IPS DF 4.7 (cell line): ENCODE data around the gene STAT4.

Experiments used
- DNase-seq: peaks from one replicate; pipeline ENCODE4 v3.0.0-alpha.2; 2013; ENCODE audit warnings: low spot score; ENCODE audit errors: extremely low read depth

STAT4 gene

DNA sequence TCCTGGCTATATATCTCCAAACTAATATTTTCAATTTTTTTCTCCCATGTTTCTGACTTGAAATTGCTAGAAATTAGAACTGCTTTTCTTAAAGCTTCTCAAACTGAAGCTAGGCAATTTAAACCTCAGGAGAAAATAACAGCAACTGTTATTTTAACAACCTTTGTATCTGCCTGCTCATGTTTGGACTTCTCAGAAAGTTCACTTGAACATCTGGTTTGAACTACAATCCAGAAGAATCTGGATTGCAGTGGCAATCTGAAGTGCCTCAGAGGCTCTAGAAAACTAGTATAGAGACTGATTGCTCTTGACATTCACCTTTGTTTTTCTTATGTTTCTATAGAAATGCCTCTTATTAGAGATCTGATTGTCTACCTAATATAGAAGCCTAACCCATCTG, 64.1 kb downstream of the STAT4 start:
- no peak for DNase-seq

DNA sequence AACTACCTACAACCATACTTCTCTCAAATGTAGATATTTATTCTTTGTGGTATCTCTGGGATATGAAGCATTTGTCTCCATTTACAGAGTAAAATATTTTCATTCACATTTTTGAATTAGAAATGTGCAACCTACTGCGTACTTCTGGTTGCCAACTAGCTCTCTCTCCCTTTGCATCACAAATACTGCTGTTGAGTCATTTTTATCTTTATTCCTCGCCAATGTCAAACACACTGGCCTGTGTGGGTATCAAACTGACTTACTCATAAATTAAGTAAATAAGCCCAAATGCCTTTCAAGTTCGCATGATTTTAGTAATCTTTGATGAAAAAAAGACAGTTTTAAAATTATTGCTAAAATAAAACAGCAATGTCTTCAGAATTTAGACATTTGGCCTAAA, 67.3 kb downstream of the STAT4 start:
- no peak for DNase-seq

DNA sequence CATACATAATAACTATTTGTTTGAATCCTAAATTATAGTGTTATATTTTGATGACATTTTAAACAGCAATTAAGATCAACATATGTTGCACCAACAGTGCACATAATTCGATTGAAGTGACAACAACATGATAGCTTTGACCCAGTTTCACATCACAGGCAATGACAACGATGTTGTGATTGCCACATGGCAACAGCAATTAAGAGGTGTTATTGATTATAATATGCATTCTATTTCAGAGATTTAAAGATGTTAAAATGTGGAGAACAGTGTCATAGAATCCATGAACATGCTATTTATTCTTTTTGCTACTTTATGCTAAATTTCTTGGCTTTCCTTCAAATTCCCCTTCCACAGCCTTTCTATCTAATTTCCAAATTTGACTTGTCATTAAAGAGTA, 68.5 kb downstream of the STAT4 start:
- DNase-seq = no peak

DNA sequence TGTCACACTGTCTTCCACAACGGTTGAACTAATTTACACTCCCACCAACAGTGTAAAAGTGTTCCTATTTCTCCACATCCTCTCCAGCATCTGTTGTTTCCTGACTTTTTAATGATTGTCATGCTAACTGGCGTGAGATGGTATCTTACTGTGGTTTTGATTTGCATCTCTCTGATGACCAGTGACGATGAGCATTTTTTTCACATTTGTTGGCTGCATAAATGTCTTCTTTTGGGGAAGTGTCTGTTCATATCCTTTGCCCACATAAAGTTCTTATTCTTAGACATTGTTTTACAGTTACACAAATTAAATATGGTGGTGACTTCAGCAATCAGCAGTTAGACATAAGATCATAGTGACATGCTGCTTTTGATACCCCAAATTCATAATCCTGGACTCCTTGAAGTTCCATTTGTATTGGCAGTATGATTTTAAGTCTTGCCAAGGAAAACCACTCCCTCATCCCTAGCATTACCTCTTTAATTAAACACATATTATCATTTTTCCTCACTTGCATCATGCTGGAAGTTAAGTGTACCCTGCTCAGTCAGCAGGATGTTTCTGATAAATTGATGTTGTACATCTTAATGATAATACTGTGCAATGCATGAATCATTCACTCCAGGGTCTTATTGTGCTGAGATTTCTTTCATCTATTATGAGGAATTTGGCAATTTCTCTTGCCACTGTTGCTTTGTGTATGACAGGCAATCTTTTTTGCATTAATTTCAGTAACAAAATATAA, 69.2 kb downstream of the STAT4 start:
- DNase-seq = no peak

DNA sequence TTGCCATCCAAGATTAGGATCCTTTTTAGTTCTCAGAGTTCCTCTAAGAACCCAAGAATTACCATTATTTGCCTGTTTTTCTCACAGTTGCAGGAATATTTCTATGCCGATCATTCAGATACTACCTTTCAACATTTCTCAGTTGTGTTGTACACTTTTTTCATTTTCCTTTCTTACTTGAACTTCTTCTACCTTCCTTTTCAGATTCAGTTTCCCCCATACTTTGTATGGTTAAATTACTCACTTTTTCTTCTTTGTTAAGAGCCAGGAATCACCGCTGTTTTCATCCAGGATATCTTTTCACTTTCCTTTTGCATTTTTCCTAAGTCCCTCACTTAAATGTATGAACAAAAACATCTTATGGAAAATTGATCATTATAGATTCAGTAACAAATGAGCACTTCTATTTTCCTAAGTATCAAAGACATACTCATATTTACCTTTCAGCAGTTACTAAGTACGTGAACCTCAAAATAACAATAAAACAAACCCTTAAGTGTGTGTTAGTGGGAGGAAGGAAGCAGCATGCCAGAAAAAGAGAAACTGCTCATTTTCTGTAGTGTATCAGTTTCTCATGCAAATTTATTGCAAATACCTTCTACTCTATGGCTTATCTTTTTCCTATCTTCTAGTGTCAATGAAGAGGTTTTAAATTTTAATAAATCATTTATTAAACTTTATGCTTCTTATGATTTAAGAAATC, 72.5 kb downstream of the STAT4 start:
- DNase-seq = no peak

DNA sequence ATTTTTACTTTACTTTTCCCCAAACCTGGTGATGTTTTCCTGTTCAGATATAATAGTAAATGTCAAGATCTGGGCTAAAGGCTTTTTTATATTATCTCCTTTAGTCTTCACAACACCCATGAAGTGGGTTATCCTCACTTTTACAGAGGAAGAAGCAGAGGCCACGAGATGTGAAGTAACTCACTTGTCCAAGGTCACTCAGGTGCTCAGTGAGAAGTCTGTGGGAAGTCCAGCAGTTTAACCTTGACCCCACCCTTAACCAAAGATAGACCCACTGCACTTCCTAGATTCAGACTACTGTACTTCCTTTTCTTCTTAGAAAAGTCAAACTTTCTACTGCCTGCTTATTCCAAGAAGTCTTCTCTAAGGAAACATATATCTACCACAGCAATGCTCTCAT, 80.5 kb downstream of the STAT4 start:
- DNase-seq = no peak

DNA sequence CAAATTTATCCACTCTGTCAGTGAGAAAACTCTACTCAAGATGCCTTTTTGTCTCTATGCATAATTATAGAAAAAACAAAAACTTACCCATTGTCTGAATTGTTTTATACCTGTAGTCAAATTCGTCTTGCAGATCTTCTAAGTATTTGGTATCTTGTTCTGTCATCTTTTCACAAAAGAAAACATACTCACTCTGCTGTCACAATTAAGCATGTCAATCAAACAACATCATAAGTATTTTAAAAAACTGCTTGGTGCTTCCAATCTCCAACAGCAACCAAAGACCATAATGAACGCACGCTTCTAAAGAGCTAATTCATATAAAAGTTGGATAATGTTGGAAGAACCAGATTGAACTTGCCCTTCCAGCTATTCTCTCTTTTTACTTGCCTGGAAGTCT, 81.2 kb downstream of the STAT4 start:
- no peak for DNase-seq

DNA sequence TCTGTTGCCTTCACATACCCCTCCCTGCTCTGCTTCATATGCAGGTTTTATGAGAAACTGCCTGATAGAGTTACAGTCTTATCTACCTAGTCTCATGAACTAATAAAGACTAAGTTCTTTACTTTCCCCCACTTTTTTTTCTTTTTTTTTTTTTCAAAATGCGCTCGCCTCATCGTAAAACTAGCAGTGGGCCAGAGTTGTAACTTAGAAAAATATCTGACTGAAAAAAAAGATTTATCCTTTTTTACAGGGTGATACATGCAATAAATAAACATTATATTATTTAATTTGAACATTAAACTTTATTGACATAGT, 83.9 kb downstream of the STAT4 start:
- DNase-seq = no peak

DNA sequence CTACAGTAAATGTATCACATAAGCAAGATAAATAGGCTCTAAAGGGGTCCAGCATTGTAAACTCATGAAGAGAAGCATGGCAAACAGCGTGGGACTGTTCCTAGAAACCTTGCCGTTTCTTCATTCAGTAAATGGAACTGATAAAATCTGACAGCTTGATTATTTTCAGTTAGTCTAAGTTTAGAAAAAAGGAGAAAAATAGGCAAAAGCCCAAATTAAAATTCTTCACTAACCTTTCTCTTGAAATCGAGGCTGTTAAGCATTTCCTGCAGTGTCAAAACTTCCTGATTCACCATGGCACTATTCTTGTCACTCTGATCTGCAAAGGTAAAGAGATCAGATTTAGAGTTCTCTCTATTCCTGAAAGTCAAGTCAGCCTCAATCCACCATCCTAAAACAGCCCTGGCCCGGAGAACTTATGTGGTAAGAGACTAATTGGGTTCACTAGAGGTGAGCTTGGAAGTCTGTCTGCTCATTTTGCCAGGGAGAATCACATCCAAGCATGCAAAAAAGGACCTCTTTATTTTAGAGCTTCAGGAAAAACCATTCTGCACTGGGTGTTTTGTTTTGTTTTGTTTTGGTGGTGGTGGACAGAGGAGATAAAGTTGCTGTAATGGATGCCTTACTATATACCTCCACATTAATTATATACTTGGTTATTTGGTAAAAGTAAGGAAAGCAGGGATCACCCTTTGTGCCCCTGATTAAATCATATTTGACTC, 84.4 kb downstream of the STAT4 start:
- DNase-seq = no peak

DNA sequence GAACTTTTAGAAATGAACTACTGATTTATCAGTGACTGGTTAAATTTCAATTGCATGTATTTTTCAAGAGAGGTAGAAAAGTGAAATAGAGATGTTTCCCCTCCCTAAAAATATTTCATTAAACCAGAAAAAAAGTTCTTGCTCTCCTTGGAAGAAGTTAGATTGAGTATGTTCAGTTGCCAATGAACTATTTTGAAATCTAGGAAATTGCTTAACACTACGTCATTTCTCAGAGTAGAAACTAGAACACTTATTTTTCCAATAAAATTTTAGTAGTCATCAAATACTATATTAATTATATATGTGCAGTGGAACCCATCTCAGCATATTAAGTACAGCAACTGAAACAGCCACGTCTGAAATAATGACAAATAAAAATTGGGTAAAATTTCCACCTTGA, 85.0 kb downstream of the STAT4 start:
- DNase-seq = no peak

DNA sequence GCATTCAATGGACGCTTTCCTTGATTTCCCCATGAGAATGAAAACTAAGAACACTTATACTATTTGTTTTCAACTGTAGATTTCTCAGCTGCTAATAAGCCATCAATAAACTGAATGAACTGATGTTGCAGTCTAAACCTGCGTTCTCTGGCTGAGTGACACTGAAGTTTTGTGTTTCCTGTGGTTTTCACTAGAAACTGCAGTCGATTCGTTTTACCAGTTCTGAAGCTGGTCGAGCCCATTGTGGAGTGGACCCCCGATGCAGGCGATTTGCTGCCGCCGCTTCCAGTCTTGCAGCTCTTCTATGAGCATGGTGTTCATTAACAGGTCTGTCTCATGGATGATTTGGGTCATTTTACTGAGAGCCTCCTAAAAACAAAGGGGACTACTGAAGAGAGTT, 86.2 kb downstream of the STAT4 start:
- DNase-seq = no peak

DNA sequence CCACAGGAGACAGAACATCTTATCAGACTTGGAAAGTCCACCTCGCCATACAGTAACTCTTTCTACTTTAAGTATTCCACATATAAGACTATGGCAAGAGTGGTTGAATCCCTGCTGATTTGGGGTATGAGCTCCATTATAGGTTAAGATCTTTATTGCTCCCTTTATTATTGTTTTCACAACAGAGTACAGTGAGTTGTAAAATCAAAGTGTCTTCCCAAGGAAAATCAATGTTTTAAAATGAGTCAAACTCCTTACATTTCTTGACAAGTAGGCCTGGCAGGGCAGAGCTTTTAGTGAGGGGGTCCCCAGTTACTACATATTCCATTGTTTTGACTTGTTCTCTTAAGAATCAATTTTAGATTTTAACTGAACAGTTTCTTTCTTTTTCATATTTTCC, 87.2 kb downstream of the STAT4 start:
- no peak for DNase-seq

DNA sequence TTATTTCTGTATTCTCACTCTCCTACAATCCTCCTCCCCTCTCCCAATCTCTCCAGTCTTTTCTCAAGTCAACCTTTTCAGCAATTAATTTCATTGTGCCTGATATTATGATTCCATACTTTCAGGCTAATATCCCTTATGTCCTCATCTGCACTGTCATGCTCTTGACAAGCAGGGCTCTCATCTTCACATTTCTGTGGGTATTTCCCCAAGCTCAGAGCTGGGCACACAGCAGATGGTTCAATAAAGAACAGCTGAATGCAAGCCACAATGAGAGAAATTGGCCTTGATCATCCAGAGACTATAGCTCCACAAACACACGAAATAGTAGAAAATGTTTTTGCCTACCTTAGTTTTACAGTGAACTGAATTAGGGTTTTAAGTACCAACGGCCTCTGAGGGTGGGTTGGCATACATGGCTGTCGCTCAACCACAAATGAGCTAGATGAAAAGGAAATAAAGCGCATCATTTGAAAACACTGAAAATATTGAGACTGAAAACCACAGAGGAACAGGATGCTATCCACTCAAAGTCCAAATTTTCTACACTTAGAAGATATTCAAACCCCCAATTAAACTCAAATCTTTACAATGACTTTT, 89.3 kb downstream of the STAT4 start:
- no peak for DNase-seq

DNA sequence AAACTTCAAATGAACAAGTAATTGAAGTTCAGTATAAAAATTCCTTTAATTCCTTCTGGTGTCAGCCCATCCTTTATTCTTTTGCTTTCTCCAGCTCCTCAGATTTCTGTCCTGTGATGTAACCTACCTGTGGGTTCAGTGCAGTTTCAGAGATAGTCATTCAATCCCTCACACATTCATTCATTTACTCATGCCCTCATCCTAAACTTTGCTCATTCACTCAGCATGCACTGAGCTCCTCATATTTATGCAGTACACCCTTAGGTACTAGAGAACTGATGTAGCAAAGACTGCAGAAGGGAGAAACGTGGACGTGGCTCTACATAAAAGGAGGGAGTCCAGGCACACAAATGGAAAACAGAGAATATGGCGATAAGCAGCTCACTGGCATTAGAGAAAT, 91.5 kb downstream of the STAT4 start:
- no peak for DNase-seq

DNA sequence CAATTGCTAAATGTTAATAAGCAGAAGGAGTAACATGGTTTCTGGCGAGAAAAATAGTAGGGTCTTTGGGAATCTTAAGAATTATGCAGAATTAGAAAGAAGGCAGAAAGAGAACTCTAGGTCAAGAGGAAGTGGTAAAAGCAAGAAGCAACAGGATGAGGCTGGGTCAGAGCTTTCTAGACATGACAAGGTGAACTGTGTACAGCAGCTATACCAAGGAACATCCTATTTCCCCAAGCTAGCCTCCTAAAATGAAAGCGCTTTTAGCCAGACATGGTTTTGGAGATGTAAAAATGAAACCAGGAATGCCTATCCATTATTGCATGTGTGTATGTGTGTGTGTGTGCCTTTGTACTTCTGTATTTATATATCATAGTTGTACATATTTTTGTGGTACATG, 94.6 kb downstream of the STAT4 start:
- no peak for DNase-seq

DNA sequence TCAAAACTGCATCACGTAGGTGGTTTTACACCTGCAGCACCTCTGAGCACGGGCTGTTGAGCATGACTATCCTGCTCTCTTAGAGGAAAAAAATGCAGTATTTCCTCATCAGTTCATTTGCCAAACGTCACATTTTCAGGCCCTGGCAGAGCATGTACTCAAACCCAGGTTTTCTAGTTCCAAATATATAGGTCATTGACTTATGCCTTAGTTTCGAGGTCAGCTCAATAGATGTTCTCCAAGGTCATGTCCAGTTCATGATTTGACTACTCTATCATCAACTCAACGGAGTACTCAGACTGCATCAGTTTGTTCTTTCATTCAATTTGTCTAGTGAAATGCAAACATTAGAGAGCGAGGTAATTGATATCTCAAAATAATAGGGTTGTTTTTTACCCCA, 97.5 kb downstream of the STAT4 start:
- no peak for DNase-seq

DNA sequence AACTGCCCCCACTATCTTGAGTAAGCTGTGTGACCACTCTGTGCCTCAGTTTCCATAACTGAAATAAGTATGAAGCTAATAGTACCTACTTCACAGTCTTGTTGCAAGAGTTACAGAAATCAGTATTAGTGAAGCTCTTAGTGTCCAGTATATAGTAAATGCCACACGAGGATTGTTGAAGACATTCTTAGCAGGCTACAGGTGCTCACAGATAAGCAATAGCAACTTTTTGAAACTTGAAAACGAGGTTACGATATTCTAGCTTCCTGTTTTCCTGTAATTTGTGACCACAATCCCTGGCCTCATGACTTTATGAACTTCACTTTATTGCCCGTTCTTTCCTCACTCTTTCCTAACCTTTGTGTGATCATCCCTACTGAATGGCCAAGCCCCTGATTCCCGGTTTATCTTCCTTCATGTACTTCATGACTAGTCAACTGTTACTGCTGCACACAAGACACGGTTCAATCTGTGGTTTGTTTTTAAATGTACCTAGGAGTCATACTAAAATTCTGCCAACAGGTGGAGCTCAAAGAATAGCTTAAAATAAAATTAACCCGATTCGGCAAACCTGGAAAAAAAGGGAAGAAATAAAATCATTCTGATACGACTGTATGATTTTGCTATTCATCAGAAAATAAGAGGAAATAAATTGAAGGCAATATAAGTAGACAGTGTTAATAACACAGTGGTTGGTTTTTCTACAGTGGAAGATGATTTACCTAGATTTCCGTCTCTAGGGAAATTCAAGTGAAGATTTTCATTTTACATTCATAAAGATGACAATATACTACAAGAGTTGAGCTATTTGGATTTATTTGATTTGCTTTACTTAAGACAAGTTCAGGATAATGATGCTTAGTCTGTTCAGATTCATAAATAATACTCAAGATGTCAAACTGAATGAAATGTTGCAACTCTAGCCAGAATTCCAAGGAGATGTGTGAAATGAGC, 98.7 kb downstream of the STAT4 start:
- DNase-seq = no peak

DNA sequence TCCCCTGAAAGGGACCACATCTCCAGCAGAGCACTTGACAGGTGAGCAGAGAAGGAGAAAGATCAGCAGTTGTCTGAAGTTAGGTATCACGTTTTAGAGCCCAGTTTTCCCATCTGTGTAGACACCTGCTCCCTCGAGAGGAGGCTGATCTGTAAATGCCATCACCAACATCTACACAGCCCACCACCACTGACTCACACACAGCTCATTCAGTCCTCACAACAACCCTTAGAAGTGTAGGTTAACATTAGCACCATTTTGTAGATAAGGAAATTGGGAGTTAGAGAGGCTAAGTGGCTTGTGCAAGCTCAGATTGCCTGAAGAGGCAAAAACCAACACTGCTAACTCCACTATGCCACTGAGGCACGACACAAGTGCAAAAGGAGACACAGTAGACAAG, 99.6 kb downstream of the STAT4 start:
- no peak for DNase-seq

DNA sequence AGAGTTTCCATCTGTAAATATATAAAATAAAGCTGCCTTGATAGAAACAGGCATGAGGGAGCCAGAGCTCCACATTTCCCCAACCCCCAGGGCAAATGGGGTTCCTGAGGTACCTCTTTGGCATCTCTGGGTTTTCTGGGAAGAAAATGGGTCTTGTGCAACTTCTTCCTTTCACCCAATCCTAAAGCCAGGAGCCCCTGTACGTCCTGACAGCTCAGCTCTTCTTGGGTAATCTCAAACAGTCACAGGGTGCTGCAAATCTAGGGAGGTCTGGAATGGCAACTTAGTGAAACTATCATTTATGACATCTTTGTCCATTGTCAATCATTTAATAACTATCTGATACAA, 100.2 kb downstream of the STAT4 start:
- DNase-seq = no peak

DNA sequence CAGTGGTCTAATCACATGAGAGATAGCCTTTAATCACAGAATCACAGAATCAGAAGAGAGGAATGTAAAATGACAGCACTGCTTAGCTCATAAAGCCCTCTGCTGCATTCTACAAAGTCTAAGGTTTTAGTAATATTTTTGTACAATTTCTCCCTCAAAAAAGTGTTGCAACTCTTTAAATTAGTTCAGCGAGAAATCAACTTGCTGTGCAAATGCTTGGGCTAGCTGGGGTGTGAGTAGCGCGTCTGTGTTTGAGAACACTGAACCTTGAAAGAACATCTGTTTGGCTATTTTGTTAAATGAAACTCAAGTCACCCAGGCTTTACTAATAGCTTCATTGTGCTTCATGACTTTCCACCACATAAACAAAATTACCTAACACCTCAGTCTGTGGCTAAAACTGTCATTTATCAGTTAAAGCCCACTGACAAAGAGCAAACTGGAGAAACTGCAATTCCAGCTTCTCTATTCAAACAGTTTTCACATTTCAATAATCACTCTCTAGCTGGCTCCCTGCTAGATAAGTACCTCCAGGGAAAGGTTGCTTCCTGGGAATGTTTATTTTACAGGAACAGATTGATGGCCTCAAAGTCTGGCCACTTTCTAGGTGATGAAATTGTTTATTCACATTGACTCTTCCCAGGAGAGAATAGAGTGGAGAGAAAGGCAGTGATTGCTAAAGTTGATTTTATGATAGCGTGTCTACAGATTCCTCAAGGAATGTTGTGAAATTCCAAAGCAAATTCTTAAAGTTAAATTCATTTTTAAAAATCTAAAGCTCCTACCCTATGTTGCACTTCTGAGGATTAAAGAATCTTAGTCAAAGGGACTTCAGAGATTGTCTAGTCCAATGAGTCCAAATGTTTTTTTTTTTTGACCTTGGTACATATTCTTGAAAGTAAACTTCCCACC, 100.8 kb downstream of the STAT4 start:
- no peak for DNase-seq
